Activated CD8-positive, alpha-beta memory T cell treated with anti-CD3 and anti-CD28 coated beads for 4 hours (primary cell): ENCODE measurements around the gene SNX9.
"Not testable (repeated sequence)": the region's sequence is repeated elsewhere in the genome, so short reads cannot be mapped to it uniquely, and the experiment has no call there.

Source experiments
- DNase-seq, 2 donors: peaks; one replicate each; pipeline ENCODE4 v3.0.0-alpha.2; 2020; ENCODE audit warnings: low read depth in 2 of 2

Gene SNX9

DNA sequence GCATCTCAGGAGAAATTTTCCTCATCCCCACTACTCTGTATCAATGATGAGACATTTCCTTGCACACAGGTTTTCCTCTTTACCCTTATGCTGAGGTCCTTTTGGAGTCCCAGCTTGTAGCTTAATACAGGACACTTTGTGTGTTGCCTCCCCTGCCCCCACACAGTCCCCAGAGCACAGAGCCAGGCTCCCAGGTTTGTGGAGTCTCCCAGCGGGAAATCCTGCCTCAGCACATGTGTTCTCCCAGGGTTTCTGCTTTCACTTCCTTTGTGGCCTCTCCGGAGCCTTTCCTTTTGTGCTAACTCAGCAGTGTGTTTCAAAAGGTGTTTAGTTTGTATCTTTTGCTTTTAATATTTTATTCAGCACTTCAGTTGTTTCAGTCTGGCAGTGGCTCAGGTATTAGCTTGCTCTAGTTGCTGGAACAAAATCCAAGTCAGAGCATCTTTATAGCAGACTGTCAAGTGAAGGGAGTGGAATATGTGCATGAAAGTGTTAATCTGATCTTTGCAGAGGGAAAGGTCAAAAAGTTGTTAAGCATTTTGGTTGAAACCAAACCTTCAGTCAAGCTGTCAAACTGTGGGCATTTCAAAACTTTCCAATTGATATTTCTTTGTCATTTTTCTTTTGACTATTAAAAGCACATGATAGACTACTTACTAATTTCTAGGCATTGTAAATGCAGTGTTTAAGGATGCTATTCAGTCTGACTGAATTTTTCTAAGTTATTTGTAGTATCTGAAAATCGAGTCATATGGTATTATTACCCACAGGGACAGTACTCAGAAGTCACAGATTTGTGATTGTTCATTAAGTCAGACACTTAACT lies 8.6 kb downstream of the SNX9 start:
- DNase-seq = no peak

DNA sequence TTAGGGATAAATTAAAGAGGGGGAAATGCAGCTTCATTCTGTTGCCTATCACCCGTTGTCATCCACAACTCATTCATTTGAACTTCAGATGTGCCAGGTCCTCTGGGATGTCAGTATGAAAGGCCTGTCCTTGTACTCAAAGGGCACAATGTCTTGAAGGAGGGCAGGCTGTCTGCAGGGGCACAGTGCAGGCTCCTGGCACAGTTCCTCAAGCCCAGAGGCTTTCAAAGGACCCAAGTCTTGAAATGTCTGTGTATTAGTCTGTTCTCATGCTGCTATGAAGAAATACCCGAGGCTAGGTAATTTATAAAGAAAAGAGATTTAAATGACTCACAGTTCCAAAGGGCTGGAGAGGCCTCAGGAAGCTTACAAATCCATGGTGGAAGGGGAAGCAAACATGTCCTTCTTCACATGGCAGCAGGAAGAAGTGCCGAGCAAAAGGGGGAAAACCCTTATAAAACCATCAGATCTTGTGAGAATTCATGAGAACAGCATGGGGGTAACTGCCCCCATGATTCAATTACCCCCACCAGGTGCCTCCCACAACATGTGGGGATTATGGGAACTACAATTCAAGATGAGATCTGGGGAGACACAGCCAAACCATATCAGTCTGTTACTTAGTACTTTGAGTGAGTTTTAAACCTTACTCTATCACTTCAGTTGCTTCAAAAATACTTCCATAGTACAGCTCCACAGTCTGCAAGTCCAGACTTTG lies 9.4 kb downstream of the SNX9 start:
- no peak for DNase-seq

DNA sequence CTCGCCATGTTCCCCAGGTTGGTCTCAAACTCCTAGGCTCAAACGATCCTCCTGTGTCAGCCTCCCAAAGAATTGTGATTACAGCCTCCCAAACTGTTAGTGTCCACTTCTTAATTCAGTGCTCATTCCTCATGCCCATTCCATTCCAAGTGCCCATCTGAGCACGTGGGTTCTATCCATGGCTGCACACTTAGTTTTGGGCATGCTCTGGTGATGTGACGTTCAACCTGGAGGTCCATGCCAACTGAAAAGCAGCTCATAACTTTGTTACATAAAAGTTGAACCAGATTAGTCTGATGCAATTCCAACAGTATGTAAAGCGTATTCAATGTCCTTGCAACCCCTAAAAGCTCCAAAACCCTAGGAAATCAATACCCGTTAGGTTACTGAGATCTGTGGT lies 11.5 kb downstream of the SNX9 start:
- DNase-seq = no peak

DNA sequence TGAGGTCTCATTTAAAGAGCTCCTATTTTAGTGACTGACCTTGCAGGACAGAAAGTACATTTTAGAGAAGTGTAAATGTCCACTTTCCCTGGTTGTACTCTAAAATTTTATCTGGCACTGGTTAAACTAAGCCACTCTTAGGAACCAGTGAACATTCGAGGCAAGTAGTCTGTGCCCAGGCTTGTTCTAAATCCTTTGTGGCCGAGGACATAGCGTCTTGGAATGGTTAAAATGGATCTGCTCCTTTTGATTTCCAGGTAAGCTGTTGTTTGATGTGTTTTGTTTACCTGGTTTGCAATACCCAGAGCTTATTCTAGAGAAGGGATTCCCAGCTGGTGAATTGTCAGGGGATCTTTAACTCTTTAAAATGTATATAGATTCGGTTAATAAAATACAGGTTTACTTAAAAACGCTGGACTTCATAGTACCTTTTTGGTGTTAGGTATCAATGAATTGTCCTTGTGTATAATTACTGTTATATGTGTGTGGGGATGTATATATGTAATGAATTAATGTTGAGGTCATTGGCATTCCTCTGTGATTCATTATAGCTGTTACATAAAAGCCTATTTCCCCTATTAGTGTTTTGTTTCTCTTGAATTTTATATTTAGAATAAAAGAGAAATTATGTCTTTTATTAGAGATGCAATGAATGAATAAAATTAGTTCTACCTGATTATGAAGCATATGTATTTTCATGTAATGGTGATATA lies 15.8 kb downstream of the SNX9 start:
- DNase-seq = no peak

DNA sequence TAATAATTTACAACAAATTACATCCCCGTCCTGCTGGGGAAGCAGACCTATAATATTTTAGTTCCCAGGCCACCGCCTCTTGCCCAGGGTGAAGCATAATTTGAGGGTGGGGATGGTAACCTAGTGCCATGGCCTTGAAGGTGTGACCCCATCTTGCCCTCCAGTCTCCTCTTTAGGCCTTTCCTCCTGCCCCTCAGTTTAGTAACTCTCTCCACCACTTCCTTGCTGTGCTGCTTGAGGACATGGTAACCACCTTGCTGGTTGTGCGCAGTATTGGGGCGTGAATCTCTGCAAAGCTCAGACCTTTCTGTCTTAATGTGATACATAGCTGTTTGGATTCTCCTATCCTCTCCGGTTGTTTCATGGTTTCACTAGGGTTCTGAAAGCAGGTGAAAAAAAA lies 16.6 kb downstream of the SNX9 start:
- DNase-seq = no peak

DNA sequence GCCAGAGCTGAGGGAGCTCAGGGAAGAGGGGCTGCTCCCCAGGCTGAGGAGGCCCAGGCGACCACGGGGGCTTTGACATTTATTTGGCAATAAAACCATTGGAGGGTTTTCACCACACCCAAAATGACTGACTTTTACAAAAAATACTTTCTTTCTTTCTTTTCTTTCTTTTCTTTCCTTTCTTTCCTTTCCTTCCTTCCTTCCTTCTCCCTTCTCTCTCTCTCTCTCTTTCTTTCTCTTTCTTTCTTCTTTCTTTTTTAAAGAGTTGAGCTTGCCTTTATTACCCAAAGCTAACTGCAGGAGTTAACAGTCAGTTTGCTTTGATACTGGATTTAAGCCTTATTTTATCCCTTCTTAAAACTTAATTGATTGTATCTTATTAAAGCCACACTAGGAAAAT lies 17.2 kb downstream of the SNX9 start:
- DNase-seq = no peak

DNA sequence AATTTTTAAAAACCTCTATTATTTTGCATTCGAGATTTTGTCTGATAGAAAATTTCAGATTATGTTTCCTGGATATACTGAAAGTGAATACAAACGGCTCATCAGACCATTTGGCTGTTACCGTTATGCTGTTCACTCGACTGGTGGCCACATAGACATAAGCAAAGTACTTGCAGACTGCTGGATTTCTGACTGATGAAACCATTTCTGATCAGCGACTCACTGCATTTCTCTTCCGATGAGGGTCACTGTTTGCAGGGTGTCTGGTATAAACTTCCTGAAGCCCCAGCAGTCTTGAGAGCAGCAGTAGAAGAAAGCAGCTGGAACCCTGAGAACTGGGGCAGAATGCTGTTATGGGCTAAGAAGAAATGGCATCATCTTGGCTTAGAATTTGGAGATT lies 17.7 kb downstream of the SNX9 start:
- DNase-seq = no peak

DNA sequence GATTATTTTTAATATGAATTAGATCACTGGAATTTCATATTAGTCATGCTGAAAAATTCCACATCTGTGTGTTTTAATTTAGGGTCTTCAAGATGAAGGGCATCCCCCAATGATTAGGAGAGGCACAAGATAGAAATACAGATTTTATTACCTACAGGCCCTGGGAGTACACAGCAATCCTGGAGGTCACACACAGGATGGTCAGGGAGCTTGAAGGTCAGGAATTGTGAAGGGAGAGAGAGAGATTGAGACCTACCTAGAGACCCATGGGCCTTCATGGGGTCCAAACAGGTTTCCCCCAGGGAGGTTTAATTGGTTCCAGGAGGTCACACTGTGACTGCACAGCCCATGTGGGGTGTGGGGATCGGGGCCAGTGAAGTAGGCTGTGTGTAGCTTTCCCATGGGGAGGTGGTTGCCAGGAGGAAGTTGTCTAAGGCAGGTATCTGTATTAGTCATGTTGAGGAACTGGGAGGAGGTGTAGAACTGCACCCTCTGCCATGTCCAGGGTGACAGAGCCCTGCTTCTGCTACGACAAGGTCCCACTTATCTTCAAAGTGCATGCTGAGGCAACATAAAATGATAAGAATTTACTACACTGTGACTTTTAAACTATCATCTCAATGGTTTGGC lies 18.3 kb downstream of the SNX9 start:
- DNase-seq = no peak

DNA sequence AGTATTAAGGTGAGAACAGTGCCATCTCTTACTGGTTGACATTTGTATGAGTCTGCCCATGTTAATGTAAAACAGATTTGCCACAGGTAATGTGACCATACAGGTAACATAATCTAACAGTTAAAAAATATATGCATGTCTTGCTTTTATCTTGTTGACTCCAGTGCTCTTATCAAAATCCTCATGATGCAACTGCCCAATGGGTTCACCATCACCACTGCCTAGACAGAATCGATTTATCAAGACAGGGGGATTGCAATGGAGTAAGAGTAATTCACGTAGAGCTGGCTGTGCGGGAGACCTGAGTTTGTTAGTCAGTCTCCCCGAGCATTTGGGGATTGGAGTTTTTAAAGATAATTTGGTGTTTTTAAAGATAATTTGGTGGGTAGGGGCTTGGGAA lies 19.2 kb downstream of the SNX9 start:
- DNase-seq = no peak

DNA sequence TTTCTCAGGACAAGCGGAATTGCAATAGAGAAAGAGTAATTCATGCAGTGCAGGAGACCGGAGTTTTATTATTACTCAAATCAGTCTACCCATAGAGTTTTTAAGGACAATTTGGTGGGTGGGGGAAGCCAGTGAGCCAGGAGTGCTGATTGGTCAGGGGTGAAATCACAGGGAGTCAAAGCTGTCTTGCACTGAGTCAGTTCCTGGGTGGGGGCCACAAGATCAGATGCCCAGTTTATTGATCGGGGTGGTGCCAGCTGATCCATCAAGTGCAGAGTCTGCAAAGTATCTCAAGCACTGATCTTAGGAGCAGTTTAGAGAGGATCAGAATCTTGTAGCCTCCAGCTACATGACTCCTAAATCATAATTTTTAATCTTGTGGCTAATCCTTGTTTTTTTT lies 21.1 kb downstream of the SNX9 start:
- not testable (repeated sequence) for DNase-seq

DNA sequence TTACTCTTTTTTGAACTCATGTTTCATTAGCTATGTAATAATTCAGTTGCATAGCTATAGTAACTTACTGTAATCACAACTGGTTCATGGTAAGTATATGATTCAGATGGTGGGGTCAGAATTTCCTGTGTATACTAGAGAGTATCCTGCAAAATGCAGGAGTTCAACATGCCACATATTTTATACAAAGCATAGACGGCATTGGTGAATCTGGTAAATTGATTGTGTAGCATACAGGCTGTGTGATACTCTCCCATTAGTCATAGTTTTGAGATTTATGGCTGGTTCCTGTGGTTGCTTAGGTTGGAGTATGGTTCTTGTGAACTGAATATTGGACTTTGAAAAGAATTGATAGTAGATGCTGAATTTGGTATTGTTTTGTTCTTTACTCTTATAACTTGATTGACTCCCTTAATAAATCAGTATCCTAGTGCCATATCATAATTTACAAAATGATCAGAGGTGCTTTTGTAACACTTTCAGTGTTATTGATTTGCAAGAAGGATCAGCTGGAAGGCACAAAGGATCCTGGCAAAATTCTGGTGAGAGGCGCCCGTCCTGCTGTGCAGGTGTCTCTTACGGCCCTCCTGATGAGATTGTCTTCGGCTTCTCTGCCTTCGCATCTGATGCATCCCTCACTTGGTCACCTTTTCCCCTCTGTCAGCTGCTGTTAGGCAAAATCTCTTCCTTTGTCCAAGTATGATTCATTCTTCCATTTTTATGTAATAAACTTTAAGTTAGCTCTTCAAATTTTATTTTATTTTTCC lies 22.6 kb downstream of the SNX9 start:
- no peak for DNase-seq

DNA sequence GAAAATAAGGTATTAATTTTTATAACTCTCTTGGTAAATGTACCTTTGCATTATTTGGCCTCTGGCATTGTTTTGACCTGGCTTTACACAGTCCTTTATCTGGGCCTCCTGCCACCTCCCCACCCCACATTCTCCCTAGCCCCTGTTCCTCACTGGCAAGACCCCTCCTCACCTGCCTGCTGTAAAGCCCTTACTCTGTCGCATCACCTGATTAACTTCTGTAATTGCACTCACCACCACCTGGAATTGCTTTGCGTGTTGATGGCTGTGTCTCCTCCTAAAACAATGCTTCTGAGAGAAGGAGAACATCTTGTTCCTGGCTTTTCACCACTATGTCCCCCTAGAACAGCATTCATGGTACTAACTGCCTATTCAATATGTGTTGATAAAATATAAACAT lies 24.8 kb downstream of the SNX9 start:
- DNase-seq = no peak

DNA sequence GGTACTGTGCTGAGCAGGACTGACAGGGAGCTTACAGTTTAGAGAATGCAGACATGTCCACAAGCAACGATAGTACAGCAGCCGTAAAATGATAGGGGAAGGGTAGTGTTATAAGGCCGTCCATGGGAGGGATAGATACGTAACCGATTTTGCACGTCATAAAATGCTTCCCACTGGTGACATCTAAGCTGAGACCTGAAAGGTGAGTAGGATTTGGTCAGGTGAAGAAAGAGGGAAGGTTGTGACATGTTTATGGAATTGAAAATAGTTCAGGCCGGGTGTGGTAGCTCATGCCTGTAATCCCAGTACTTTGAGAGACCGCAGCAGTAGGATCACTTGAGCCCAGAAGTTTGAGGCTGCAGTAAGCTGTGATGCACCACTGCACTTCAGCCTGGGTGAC lies 25.6 kb downstream of the SNX9 start:
- no peak for DNase-seq

DNA sequence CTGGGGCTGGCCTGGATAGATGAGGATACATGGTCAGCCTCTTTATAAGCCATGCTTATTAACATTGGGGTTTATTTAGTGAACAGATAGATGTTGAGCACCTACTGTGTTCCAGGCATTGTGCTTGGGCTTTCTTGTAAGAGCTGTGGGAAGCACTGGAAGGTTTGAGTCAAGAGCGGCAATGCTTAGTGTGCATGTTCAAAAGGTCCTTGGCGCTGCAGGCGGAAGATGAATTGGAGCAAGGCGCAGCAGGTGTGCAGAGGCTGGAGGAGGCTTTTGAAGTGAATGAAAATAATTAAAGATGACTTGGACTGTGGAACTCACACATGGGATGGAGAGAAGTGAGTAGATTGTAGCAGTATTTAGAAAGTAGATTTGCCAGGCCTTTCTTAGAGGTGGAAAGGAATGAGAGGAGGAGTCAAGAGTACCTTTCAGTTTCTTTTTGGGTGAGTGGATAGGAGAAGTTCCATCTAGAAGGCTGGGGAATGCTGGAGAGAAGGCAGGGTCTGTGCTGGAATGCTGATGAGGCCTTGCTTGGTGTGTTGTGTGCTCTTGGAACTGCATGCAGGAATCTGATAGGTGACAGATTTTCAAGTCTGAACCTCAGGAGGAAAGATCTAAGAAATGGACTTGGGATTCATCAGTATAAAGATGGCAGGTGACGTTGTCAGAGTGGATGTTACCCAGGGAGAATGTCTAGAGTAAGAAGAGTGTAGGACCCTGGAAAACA lies 26.4 kb downstream of the SNX9 start:
- no peak for DNase-seq

DNA sequence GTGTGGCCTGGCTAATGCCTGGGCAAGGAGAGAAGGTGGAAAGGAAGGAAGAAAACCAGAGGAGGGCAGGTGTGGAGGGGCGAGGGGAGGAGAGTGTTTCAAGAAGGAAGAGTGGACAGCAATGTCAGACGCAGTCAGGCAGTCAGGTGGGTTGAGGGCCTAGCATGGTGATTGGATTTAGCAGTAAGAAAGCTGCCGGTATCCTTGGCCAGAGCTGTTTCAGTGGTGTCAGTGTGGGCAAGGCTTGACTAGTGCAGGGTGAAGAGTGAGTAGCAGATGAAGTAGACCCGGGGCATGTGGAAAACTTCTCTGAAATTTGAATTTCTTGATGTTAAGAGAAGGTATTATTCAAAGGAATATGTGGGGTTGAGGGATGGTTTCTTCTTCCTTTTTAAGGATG lies 27.0 kb downstream of the SNX9 start:
- no peak for DNase-seq

DNA sequence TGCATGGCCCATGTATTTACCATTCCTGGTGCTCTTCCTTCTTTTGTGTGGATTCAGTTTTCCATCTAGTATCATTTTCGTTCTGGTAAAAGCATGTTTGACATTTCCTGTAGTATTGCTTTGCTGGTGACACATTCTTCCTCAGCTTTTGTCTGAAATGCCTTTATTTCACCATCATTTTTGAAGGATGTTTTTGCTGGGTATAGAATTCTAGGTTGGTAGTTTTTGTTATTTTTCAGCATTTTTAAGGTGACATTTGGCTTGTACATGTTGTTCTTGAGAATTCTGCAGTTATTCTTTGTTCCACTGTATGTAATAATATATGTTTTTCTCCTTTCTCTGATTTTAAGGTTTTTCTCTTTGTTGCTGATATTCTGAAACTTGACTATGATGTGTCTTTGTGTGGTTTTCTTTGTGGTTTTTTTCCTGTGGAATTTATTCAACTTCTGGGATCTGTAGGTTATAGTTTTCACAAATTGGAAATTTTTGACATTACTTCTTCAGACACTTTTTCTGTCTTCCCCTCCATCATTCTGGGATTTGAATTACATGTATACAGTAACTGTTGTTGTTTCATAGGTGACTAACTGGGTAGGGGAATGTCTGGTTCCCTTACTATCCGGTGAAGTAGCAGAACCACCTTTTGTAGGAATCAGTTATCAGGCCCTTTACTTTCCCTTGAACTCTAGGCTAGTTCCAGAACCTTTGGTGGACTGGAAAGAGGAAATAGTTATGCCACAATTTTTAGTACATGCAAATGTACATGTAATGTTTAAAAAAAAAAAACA lies 30.2 kb downstream of the SNX9 start:
- DNase-seq = no peak

DNA sequence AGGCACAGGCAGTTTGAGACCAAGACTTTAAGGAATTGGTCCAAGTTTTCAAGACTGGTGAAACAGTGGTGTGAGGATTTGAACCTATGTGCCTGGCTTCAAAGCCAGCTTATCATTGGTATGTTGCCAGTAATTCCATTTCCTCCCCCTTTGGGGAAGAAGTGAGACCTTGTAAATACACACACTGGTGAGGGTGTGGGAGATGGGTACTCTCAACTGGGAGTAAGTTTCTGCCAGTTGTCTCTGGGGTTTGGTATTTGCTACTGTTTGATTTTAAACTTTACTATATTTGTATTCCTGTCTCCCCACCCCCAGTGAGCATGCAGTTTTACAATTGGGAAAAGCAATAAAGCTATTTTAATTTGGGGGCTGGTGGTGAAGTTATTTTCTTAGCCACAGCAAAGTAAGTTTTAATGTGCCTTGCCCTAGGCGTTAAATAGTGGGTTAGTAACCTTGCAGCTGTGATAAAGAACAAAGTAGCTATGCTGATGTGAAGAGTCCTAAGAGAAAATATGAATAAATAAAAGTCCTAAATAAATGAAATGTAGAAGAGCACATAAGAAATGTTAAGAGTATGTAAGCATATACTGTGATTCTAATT lies 31.0 kb downstream of the SNX9 start:
- no peak for DNase-seq

DNA sequence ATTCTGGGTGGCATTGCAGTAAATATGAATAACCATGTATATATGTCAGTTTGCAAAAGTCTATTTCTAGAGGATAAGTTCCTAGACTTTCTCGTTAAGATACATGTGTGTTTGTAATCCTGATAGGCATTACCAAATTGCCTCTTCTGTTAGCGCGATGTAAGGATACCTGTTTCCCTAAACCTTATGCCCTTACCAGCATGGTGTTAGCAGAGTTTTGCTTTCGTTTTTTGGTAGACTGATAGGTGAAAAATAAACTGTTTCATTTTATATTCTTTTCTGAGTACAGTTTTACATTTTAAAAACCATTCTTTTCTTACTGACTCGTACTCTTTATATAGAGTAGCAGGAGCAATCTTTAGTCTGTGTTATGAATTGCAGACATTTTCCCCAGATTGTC lies 32.3 kb downstream of the SNX9 start:
- no peak for DNase-seq

DNA sequence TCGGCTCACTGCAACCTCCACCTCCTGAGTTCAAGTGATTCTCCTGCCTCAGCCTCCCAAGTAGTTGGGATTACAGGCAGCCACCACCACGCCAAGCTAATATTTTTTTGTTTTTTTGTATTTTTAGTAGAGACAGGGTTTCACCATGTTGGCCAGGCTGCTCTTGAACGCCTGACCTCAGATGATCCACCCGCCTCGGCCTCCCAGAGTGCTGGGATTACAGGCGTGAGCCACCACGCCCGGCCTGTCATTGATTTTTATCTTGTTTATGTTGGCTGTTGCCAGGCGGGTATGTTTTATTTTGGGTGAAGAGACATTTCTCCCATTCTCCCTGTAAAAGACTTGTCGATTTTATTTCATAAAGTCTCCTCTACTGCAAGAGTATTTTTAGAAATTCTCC lies 32.8 kb downstream of the SNX9 start:
- DNase-seq = not testable (repeated sequence)

DNA sequence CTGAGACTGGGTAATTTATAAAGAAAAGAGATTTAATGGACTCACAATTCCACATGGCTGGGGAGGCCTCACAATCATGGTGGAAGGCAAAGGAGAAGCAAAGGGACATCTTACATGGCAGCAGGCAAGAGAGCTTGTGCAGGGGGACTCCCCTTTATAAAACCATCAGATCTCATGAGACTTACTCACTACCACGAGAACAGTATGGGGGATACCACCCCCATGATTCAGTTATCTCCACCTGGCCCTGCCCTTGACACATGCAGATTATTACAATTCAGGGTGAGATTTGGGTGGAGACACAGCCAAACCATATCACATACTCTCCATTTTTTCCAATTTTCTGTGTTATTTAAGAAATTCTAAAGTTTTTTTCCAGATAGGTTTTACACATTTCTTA lies 35.6 kb downstream of the SNX9 start:
- DNase-seq = not testable (repeated sequence)
